Thyroid gland (tissue), 4 donors: ENCODE measurements around the gene KCTD5.
"Not testable (repeated sequence)": the region's sequence is repeated elsewhere in the genome, so short reads cannot be mapped to it uniquely, and the experiment has no call there.

Experiments
- CTCF ChIP-seq, 6 experiments: fragments of 200-600 bp in 3 of 6; fragments of 450-650 bp in 3 of 6; sonication (generic) in 3 of 6; IDR thresholded peaks; one replicate each; pipeline ENCODE4 v1.5.1; 2016 to 2019; ENCODE audit warnings: antibody characterized with exemption in 6 of 6, mild to moderate bottlenecking in 2 of 6, inconsistent platforms in 1 of 6, moderate library complexity in 1 of 6
- POLR2A ChIP-seq, 2 donors: fragments of 450-650 bp; IDR thresholded peaks; one replicate each; pipeline ENCODE4 v1.6.1; 2017; ENCODE audit warnings: antibody characterized with exemption in 2 of 2, mild to moderate bottlenecking in 2 of 2, moderate library complexity in 1 of 2

GRCh38 chr16:2680360-2680759 is 2.0 kb upstream of the KCTD5 start:
- not testable (repeated sequence) for TF ChIP-seq CTCF, POLR2A (IDR thresholded peaks at IDR 0.05)
